Uterus (tissue), 2 donors: ENCODE data around the gene LGI2.

Experiments used
- POLR2A ChIP-seq, 2 donors: fragments of 450-650 bp; IDR thresholded peaks; one replicate each; pipeline ENCODE4 v1.6.1; 2016; ENCODE audit warnings: antibody characterized with exemption in 2 of 2, mild to moderate bottlenecking in 1 of 2, moderate library complexity in 1 of 2
- TF ChIP-seq, protein P1 (sequence below), 4 experiments: fragments of 200-600 bp in 2 of 4; fragments of 450-650 bp in 2 of 4; sonication (generic) in 2 of 4; IDR thresholded peaks; one replicate each; pipeline ENCODE4 v1.5.1; 2016 to 2019; ENCODE audit warnings: antibody characterized with exemption in 4 of 4, mild to moderate bottlenecking in 2 of 4, moderate library complexity in 1 of 4

- TF ChIP-seq, protein P1, sequence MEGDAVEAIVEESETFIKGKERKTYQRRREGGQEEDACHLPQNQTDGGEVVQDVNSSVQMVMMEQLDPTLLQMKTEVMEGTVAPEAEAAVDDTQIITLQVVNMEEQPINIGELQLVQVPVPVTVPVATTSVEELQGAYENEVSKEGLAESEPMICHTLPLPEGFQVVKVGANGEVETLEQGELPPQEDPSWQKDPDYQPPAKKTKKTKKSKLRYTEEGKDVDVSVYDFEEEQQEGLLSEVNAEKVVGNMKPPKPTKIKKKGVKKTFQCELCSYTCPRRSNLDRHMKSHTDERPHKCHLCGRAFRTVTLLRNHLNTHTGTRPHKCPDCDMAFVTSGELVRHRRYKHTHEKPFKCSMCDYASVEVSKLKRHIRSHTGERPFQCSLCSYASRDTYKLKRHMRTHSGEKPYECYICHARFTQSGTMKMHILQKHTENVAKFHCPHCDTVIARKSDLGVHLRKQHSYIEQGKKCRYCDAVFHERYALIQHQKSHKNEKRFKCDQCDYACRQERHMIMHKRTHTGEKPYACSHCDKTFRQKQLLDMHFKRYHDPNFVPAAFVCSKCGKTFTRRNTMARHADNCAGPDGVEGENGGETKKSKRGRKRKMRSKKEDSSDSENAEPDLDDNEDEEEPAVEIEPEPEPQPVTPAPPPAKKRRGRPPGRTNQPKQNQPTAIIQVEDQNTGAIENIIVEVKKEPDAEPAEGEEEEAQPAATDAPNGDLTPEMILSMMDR (IDR thresholded peaks at IDR 0.05), result no peak
- no peak for TF ChIP-seq POLR2A (IDR thresholded peaks at IDR 0.05)
These were observed 60.1 kb downstream of the LGI2 start for GRCh38 chr4:24970635-24971034.
